ENCODE measurements around the gene MOSPD3. TPM values are rescaled to one million over a fixed set of nuclear protein-coding genes. Genes with fewer than 3 reads are reported as not detected.
A peak's percentile ranks its signal among the peaks of the same experiment; 100 is the strongest.

Gene MOSPD3
- total RNA-seq, 1 donor from 2014 or later, result 37.1 TPM

GRCh38 chr7:100586266-100587025 is 25.9 kb upstream of the MOSPD3 start, which contains the start of gene FBXO24:
Gene FBXO24 (plus strand): TSS chr7:100586328. CDS start chr7:100586626, 298 bp downstream.
- peaks cover 12% of the 10 kb centered on the region for H3K9me3 Mint-ChIP-seq (ENCODE audit: unreplicated experiment)
- no peaks in the 10 kb centered on the region for H3K36me3 Mint-ChIP-seq (ENCODE audit: unreplicated experiment)
- H3K27ac Mint-ChIP-seq (ENCODE audit: unreplicated experiment), result peak within 1 kb of the TSS; percentile 98
- TF ChIP-seq CTCF (IDR thresholded peaks at IDR 0.05; ENCODE audit: partially characterized antibody, unreplicated experiment), result no peak
- H3K4me1 Mint-ChIP-seq (ENCODE audit: low read depth, unreplicated experiment), result peaks cover 24% of the 10 kb centered on the region
- H3K27me3 Mint-ChIP-seq (ENCODE audit: unreplicated experiment), result peaks cover 11% of the 10 kb centered on the region
- peak; percentile 99 for DNase-seq
- peak within 1 kb of the TSS; percentile 99 for H3K4me3 Mint-ChIP-seq (ENCODE audit: unreplicated experiment)

GRCh38 chr7:100588438-100588837 is 23.9 kb upstream of the MOSPD3 start:
- H3K36me3 Mint-ChIP-seq (ENCODE audit: unreplicated experiment), result no peaks in the 10 kb centered on the region
- peak overlapping the region; percentile 14 for H3K27ac Mint-ChIP-seq (ENCODE audit: unreplicated experiment)
- DNase-seq, result no peak
- H3K27me3 Mint-ChIP-seq (ENCODE audit: unreplicated experiment), result peaks cover 13% of the 10 kb centered on the region
- TF ChIP-seq CTCF (IDR thresholded peaks at IDR 0.05; ENCODE audit: partially characterized antibody, unreplicated experiment), result no peak
- peaks cover 12% of the 10 kb centered on the region for H3K9me3 Mint-ChIP-seq (ENCODE audit: unreplicated experiment)
- peaks cover 17% of the 10 kb centered on the region for H3K4me1 Mint-ChIP-seq (ENCODE audit: low read depth, unreplicated experiment)
- peak overlapping the region; percentile 60 for H3K4me3 Mint-ChIP-seq (ENCODE audit: unreplicated experiment)

GRCh38 chr7:100589341-100589947 is 22.9 kb upstream of the MOSPD3 start:
- TF ChIP-seq CTCF (IDR thresholded peaks at IDR 0.05; ENCODE audit: partially characterized antibody, unreplicated experiment), result no peak
- Mint-ChIP-seq H3K27ac (ENCODE audit: unreplicated experiment) (no peak overlapping the region), H3K4me1 (ENCODE audit: low read depth, unreplicated experiment) (peaks cover 10% of the 10 kb centered on the region), H3K27me3 (ENCODE audit: unreplicated experiment) (peaks cover 7% of the 10 kb centered on the region), H3K36me3 (ENCODE audit: unreplicated experiment) (no peaks in the 10 kb centered on the region), H3K4me3 (ENCODE audit: unreplicated experiment) (no peak overlapping the region), H3K9me3 (ENCODE audit: unreplicated experiment) (peaks cover 12% of the 10 kb centered on the region)
- no peak for DNase-seq

GRCh38 chr7:100590077-100590737 is 22.1 kb upstream of the MOSPD3 start:
- peaks cover 10% of the 10 kb centered on the region for H3K9me3 Mint-ChIP-seq (ENCODE audit: unreplicated experiment)
- peak overlapping the region; percentile 10 for H3K4me3 Mint-ChIP-seq (ENCODE audit: unreplicated experiment)
- peaks cover 5% of the 10 kb centered on the region for H3K27me3 Mint-ChIP-seq (ENCODE audit: unreplicated experiment)
- TF ChIP-seq CTCF (IDR thresholded peaks at IDR 0.05; ENCODE audit: partially characterized antibody, unreplicated experiment), result no peak
- no peaks in the 10 kb centered on the region for H3K36me3 Mint-ChIP-seq (ENCODE audit: unreplicated experiment)
- H3K27ac Mint-ChIP-seq (ENCODE audit: unreplicated experiment), result peak overlapping the region; percentile 3
- no peak for DNase-seq
- peaks cover 10% of the 10 kb centered on the region for H3K4me1 Mint-ChIP-seq (ENCODE audit: low read depth, unreplicated experiment)
